Measurements from ENCODE around the gene ZBTB34.
"Not testable (repeated sequence)": the region's sequence is repeated elsewhere in the genome, so short reads cannot be mapped to it uniquely, and the experiment has no call there.

The ZBTB34 gene

DNA sequence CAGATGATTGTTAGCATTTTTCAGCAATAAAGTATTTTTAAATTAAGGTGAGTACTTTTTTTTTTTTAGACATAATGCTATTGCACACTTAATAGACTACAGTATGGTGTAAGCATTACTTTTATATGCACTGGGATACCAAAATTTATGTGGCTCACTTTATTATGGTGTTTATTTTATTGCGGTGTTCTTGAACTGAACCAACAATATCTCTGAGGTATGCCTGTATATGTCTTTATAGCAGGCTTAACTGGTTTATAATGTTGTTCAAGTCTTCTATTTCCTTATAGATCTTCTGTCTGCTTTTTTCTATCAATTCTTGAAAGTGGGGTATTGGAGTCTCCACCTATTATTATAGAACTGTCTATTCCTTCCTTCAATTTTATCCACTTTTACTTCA, 37.6 kb upstream of the ZBTB34 start:
- TF ChIP-seq, protein P1, sequence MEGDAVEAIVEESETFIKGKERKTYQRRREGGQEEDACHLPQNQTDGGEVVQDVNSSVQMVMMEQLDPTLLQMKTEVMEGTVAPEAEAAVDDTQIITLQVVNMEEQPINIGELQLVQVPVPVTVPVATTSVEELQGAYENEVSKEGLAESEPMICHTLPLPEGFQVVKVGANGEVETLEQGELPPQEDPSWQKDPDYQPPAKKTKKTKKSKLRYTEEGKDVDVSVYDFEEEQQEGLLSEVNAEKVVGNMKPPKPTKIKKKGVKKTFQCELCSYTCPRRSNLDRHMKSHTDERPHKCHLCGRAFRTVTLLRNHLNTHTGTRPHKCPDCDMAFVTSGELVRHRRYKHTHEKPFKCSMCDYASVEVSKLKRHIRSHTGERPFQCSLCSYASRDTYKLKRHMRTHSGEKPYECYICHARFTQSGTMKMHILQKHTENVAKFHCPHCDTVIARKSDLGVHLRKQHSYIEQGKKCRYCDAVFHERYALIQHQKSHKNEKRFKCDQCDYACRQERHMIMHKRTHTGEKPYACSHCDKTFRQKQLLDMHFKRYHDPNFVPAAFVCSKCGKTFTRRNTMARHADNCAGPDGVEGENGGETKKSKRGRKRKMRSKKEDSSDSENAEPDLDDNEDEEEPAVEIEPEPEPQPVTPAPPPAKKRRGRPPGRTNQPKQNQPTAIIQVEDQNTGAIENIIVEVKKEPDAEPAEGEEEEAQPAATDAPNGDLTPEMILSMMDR (IDR thresholded peaks at IDR 0.05; ENCODE audit: low read depth, low read length, missing control alignments) = no peak
- in situ Hi-C loops (cut with HindIII; ENCODE audit: low sequenced_read_pairs) = no loop called here
- DNase-seq (ENCODE audit: low read depth) = no peak
- no peak overlapping the region for H3K4me3 ChIP-seq (ENCODE audit: low read depth, low read length)

DNA sequence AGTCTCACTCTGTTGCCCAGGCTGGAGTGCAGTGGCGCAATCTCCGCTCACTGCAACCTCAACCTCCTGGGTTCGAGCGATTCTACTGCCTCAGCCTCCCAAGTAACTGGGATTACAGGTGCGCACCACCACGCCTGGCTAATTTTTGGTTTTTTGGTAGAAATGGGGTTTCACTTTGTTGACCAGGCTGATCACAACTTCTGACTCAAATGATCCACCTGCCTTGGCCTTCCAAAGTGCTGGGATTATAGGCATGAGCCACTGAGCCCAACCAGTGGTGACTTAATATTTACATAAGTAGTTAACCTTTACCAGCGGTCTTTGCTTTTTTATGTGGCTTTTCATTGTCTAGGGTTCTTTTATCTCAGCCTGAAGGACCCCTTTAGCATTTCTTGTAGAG, 36.4 kb upstream of the ZBTB34 start:
- H3K4me3 ChIP-seq (ENCODE audit: low read depth, low read length); DNase-seq (ENCODE audit: low read depth); in situ Hi-C loops (cut with HindIII; ENCODE audit: low sequenced_read_pairs): not testable (repeated sequence)

GRCh38 chr9:126827227-126827626, 33.2 kb upstream of the ZBTB34 start:
- TF ChIP-seq, protein P1 (IDR thresholded peaks at IDR 0.05; ENCODE audit: low read depth, low read length, missing control alignments) = no peak
- no peak overlapping the region for H3K4me3 ChIP-seq (ENCODE audit: low read depth, low read length)
- DNase-seq (ENCODE audit: low read depth) = no peak
- in situ Hi-C loops (cut with HindIII; ENCODE audit: low sequenced_read_pairs) = no loop called here

GRCh38 chr9:126829035-126829434, 31.4 kb upstream of the ZBTB34 start:
- TF ChIP-seq, protein P1 (IDR thresholded peaks at IDR 0.05; ENCODE audit: low read depth, low read length, missing control alignments) = no peak
- no peak for DNase-seq (ENCODE audit: low read depth)
- in situ Hi-C loops (cut with HindIII; ENCODE audit: low sequenced_read_pairs) = no loop called here
- H3K4me3 ChIP-seq (ENCODE audit: low read depth, low read length) = no peak overlapping the region

DNA sequence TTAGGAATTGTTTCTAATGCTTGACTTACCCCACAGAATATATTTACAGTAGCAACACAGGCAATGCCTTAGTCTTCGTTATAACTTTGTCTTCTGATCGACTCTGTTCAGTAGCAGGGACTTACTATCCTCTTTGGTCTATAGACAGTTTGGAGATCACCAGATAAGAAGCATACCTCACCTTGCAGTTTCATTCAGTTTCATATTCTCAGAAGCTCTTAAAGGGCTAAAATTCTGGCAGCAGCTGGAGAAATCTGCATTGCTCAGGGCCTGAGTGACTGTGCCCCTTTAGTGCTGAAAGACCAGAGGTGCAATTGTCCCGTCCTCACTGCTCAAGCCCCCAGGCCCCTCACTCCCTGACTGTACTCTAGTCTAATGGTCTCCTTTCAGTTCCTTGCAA, 29.6 kb upstream of the ZBTB34 start:
- H3K4me3 ChIP-seq (ENCODE audit: low read depth, low read length) = no peak overlapping the region
- no peak for DNase-seq (ENCODE audit: low read depth)
- in situ Hi-C loops (cut with HindIII; ENCODE audit: low sequenced_read_pairs) = no loop called here
- TF ChIP-seq, protein P1 (IDR thresholded peaks at IDR 0.05; ENCODE audit: low read depth, low read length, missing control alignments) = no peak

GRCh38 chr9:126832440-126832839, 28.0 kb upstream of the ZBTB34 start:
- in situ Hi-C loops (cut with HindIII; ENCODE audit: low sequenced_read_pairs) = no loop called here
- TF ChIP-seq, protein P1 (IDR thresholded peaks at IDR 0.05; ENCODE audit: low read depth, low read length, missing control alignments) = no peak
- H3K4me3 ChIP-seq (ENCODE audit: low read depth, low read length) = no peak overlapping the region
- no peak for DNase-seq (ENCODE audit: low read depth)

DNA sequence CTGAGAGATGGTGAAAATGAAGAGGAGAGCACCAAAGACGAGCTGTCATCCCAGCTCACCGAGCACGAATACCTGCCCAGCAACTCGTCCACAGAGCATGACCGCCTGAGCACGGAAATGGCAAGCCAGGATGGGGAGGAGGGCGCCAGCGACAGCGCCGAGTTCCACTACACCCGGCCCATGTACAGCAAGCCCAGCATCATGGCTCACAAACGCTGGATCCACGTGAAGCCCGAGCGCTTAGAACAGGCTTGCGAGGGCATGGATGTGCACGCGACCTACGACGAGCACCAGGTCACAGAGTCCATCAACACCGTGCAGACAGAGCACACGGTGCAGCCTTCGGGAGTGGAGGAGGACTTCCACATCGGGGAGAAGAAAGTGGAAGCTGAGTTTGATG, 27.4 kb upstream of the ZBTB34 start:
- no peak overlapping the region for H3K4me3 ChIP-seq (ENCODE audit: low read depth, low read length)
- TF ChIP-seq, protein P1 (IDR thresholded peaks at IDR 0.05; ENCODE audit: low read depth, low read length, missing control alignments) = no peak
- no peak for DNase-seq (ENCODE audit: low read depth)
- in situ Hi-C loops (cut with HindIII; ENCODE audit: low sequenced_read_pairs) = no loop called here

Data from astrocyte of the cerebellum (primary cell).